ENCODE results near the gene PM20D2.

Gene PM20D2

GRCh38 chr6:89209457-89209856, 63.6 kb downstream of the PM20D2 start:
- DNase-seq = no peak

- no peak for DNase-seq
Observed at GRCh38 chr6:89212472-89212871, 66.6 kb downstream of the PM20D2 start.

GRCh38 chr6:89214197-89214596, 68.3 kb downstream of the PM20D2 start:
- no peak for DNase-seq
